ENCODE results near the gene KLB. TPM values are rescaled to one million over a fixed set of nuclear protein-coding genes. Genes with fewer than 3 reads are reported as not detected.

The KLB gene
- total RNA-seq, 1 experiment from 2014 or later, result not detected

- H3K9me2 ChIP-seq (ENCODE audit: insufficient read depth), result no peaks in the 10 kb centered on the region
- no peaks in the 10 kb centered on the region for H3K27me3 ChIP-seq (ENCODE audit: insufficient read depth, low read length)
- no peaks in the 10 kb centered on the region for H3K79me2 ChIP-seq (ENCODE audit: insufficient read depth, low read length)
- H3K27ac ChIP-seq (ENCODE audit: low read depth, low read length), result no peak overlapping the region
- no TSS peak for BruUV-seq (replicated peaks)
- no peak overlapping the region for H2AFZ ChIP-seq (ENCODE audit: low read depth, low read length, poor library complexity, severe bottlenecking)
- TF ChIP-seq ZFX (IDR thresholded peaks at IDR 0.05), result no peak
- no peak overlapping the region for H3K4me3 ChIP-seq (replicated peaks in 1 of 2; ENCODE audit: low read depth in 1 of 2, low read length in 2 of 2)
- POLR2A ChIA-PET, result no interaction called here
- H3K36me3 ChIP-seq (ENCODE audit: control insufficient read depth in 1 of 2, insufficient read depth in 2 of 2, low read length in 2 of 2), result 0 out of 4 replicates have a peak, but pooled peaks cover 0 to 2% of the 10 kb centered on the region in 2 experiments
- CTCF ChIA-PET, result no interaction called here
- no peak for ATAC-seq
- no peak overlapping the region for H3K4me2 ChIP-seq (ENCODE audit: low read length)
- no peaks in the 10 kb centered on the region for H3K9me3 ChIP-seq (ENCODE audit: control insufficient read depth in 1 of 2, insufficient read depth in 1 of 2, low read depth in 1 of 2, low read length in 2 of 2)
- H4K20me1 ChIP-seq (ENCODE audit: insufficient read depth), result no peaks in the 10 kb centered on the region
- no peaks in the 10 kb centered on the region for H3K4me1 ChIP-seq (ENCODE audit: control insufficient read depth in 1 of 2, insufficient read depth in 2 of 2, low read length in 2 of 2)
- intact Hi-C loops (cut with micrococcal nuclease), result no loop called here
- H3K9ac ChIP-seq (ENCODE audit: low read length), result no peak overlapping the region
- DNase-seq (ENCODE audit: low read depth, low spot score), result no peak
- RAD21 ChIA-PET (ENCODE audit: low non-redundant PET in 1 of 2, low total read pairs in 2 of 2, uncharacterized antibody in 2 of 2, unreplicated experiment in 2 of 2), result no interaction called here
Observed at GRCh38 chr4:39480902-39481695, 74.4 kb downstream of the KLB start.

GRCh38 chr4:39484582-39485272 lies 78.0 kb downstream of the KLB start:
- ChIA-PET CTCF (interaction anchor here (1.3 kb wide), 1 partner anchor 16 kb away, joined by 4 read pairs; no protein-coding TSS in a partner anchor), POLR2A (no interaction called here), RAD21 (ENCODE audit: low non-redundant PET in 1 of 2, low total read pairs in 2 of 2, uncharacterized antibody in 2 of 2, unreplicated experiment in 2 of 2) (no interaction called here)
- Histone ChIP-seq H3K4me1 (ENCODE audit: control insufficient read depth in 1 of 2, insufficient read depth in 2 of 2, low read length in 2 of 2) (no peaks in the 10 kb centered on the region), H2AFZ (ENCODE audit: low read depth, low read length, poor library complexity, severe bottlenecking) (no peak overlapping the region), H3K27ac (ENCODE audit: low read depth, low read length) (no peak overlapping the region), H3K4me3 (replicated peaks in 1 of 2; ENCODE audit: low read depth in 1 of 2, low read length in 2 of 2) (no peak overlapping the region), H3K9me2 (ENCODE audit: insufficient read depth) (no peaks in the 10 kb centered on the region), H3K79me2 (ENCODE audit: insufficient read depth, low read length) (no peaks in the 10 kb centered on the region), H3K27me3 (ENCODE audit: insufficient read depth, low read length) (no peaks in the 10 kb centered on the region), H3K4me2 (ENCODE audit: low read length) (no peak overlapping the region), H3K9ac (ENCODE audit: low read length) (no peak overlapping the region), H3K9me3 (ENCODE audit: control insufficient read depth in 1 of 2, insufficient read depth in 1 of 2, low read depth in 1 of 2, low read length in 2 of 2) (no peaks in the 10 kb centered on the region), H3K36me3 (ENCODE audit: control insufficient read depth in 1 of 2, insufficient read depth in 2 of 2, low read length in 2 of 2) (no peaks in the 10 kb centered on the region), H4K20me1 (ENCODE audit: insufficient read depth) (no peaks in the 10 kb centered on the region)
- intact Hi-C loops (cut with micrococcal nuclease), result no loop called here
- no peak for DNase-seq (ENCODE audit: low read depth, low spot score)
- no TSS peak for BruUV-seq (replicated peaks)
- no peak for TF ChIP-seq EGR1 (IDR thresholded peaks at IDR 0.05; ENCODE audit: low read depth)
- no peak for TF ChIP-seq EZH2 (IDR thresholded peaks at IDR 0.05)
- peak; percentile 71; the same call in 1 of the 2 replicates for TF ChIP-seq CBX3 (IDR thresholded peaks at IDR 0.05; ENCODE audit: low read depth)
- ATAC-seq, result no peak

Measured in HCT116 (cell line).